ENCODE measurements around the gene IRF3. TPM values are rescaled to one million over a fixed set of nuclear protein-coding genes. Genes with fewer than 3 reads are reported as not detected.
"Not testable (repeated sequence)": the region's sequence is repeated elsewhere in the genome, so short reads cannot be mapped to it uniquely, and the experiment has no call there.

The IRF3 gene
- total RNA-seq, 2 donors from 2014 or later = 135 to 141 TPM

DNA sequence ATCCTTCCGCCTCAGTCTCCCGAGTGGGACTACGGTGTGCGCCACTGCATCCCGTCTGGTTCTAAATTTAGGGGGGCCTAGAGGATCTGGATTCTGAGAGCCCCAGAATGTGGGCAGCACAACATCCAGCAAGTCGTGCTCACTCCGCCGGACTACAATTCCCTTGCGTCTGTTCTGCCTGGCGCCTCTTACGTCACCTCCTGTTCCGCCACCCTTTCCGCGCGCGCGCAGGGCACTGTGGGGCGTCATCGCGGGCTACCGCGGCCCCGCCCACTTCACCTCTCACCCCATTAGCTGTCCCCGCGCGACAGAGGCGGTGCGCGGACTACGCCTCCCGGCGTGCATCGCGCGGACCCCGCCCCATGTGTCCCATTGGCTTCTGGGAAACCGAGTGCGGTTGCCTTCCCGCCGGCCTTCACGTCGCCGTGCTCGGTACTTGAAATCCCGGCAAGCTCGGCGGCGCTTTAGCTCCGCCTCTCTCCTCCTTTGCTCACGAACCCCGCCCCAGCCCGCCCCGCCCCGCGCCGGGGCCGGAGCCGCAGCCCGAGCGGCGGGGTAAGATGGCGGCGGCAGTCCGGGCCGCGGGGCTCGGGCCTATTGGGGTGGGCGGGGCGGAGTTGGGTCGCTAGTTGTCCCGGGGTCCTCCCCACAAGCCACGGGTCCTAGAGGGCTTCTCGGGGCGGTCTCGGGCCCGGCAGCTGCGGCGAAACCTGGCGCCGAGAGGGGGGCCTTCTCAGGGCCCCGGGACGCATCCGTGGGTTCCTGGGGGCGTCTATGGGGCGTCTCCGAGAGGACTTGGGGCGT is 23.8 kb downstream of the IRF3 start, which contains the start of gene SCAF1:
Gene SCAF1, plus strand, starts transcription at position 522 of the 804 bp plus-strand sequence. CDS start 2,818 bp downstream, outside the sequence.
- ATAC-seq (replicated peaks in 1 of 2) (peak; percentile 73 to 75), DNase-seq (peak; percentile 100)
- peak within 1 kb of the TSS; percentile 99 to 100 for H3K4me3 Mint-ChIP-seq
- peaks cover 6% of the 10 kb centered on the region for H3K27me3 Mint-ChIP-seq (ENCODE audit: low read depth)
- peaks cover 71% of the 10 kb centered on the region for H3K4me1 Mint-ChIP-seq (ENCODE audit: low read depth)
- peak within 1 kb of the TSS; percentile 99 for H3K27ac Mint-ChIP-seq
- no peaks in the 10 kb centered on the region for H3K9me3 Mint-ChIP-seq
- H3K36me3 Mint-ChIP-seq (ENCODE audit: insufficient read depth in 2 of 2) = peaks cover 1 to 7% of the 10 kb centered on the region in 2 donors

DNA sequence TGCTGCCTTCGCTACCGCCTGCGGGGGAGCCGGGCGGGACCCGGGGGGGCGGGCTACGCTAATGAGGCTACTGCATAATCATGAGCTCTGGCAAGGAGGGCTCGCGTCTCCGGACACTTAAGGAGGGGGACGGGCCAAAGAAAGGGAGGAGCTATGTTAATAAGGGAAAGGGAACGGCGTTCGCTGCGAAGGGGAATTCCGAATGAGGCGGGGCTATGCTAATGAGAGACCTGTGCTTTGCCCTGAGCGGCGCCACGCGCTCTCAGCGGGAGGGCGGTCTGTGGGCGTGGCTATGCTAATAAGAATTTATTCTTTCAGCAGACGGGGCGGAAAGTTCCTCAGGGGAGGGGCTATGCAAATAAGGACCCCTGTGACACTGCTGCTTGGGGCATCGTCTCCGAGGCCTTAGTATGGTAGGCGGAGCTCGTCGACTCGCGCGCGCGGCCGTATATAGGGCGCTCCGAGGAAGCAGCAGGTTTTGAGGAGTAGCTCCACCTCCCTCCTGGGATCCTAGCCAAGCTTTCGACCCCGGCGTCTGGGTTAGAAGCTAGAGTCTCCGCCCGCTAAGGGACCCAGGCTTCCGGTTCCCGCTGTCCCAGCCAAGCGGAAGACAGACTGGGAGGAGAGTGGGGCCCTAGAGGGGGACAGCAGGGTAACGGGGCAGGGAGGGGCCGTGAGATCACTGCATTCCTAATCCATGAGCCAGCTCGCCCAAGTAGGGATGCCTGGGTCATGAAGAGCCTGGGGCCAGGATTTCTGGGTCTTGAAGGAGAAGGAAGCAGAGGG is 25.4 kb downstream of the IRF3 start, which contains the start of gene RRAS:
Gene RRAS, minus strand, starts transcription at position 31 of the 786 bp plus-strand sequence. CDS start 45 bp downstream, outside the sequence.
- DNase-seq (peak; percentile 100), ATAC-seq (replicated peaks in 1 of 2) (peak; percentile 67 to 70)
- Mint-ChIP-seq H3K36me3 (ENCODE audit: insufficient read depth in 2 of 2) (peaks cover 1 to 2% of the 10 kb centered on the region in 2 donors), H3K9me3 (no peaks in the 10 kb centered on the region), H3K4me1 (ENCODE audit: low read depth) (peaks cover 64% of the 10 kb centered on the region), H3K27me3 (ENCODE audit: low read depth) (peaks cover 6% of the 10 kb centered on the region), H3K27ac (peak within 1 kb of the TSS; percentile 82), H3K4me3 (peak within 1 kb of the TSS; percentile 99 to 100)

GRCh38 chr19:49639401-49640112 is 26.1 kb downstream of the IRF3 start:
- no peak for DNase-seq
- Mint-ChIP-seq H3K4me1 (ENCODE audit: low read depth) (peaks cover 62% of the 10 kb centered on the region), H3K4me3 (peak overlapping the region; percentile 99 to 100)

GRCh38 chr19:49637821-49638738 is 27.6 kb downstream of the IRF3 start:
- Mint-ChIP-seq H3K4me1 (ENCODE audit: low read depth) (peaks cover 47% of the 10 kb centered on the region), H3K36me3 (ENCODE audit: insufficient read depth in 2 of 2) (peaks cover 0 to 1% of the 10 kb centered on the region in 2 donors), H3K27ac (peak overlapping the region; percentile 27)

More at GRCh38 chr19:49639401-49640112, 26.1 kb downstream of the IRF3 start:
- Mint-ChIP-seq H3K9me3 (no peaks in the 10 kb centered on the region), H3K27ac (no peak overlapping the region), H3K36me3 (ENCODE audit: insufficient read depth in 2 of 2) (peaks cover 1 to 2% of the 10 kb centered on the region in 2 donors), H3K27me3 (ENCODE audit: low read depth) (peaks cover 6% of the 10 kb centered on the region)
- ATAC-seq (replicated peaks in 1 of 2) = no peak

DNA sequence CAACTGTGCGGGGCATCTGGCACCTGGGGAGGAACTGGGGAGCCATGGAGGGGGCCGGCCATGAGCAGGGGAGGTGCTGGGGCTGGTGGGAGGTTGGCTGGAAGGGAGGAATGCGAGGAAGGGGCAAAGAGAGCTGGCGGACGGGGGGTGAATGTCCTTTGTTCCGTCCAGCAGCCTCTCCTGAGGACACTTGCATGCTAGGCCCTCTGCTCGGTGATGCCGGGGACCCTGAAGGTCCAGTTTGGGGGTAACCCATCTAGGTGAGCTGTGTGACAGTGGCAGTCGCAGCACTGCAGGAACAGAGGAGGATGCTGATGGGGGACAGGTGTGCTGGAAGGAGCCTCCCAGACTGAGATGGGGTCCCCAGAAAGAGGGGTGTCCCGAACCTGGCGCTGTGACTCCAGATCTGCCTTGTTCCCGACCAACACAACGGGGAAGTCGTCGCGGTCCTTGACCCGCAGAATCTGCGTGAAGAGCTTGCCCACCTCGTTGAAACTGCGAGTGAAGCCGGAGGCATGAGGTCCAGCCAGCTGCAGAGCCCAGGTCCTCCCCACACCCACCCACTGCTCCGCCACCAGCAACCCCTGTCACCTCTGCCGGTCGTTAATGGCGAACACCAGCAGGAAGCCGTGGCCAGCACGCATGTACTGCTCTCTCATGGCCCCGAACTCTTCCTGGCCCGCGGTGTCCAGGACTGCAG is 29.3 kb downstream of the IRF3 start:
- no peak overlapping the region for H3K4me3 Mint-ChIP-seq
- DNase-seq (no peak), ATAC-seq (replicated peaks in 1 of 2) (no peak)
- peaks cover 41% of the 10 kb centered on the region for H3K4me1 Mint-ChIP-seq (ENCODE audit: low read depth)
- H3K27me3 Mint-ChIP-seq (ENCODE audit: low read depth) = peaks cover 6% of the 10 kb centered on the region
- no peak overlapping the region for H3K27ac Mint-ChIP-seq
- peaks cover 0 to 1% of the 10 kb centered on the region in 2 donors for H3K36me3 Mint-ChIP-seq (ENCODE audit: insufficient read depth in 2 of 2)
- H3K9me3 Mint-ChIP-seq = no peaks in the 10 kb centered on the region

More at GRCh38 chr19:49637821-49638738, 27.6 kb downstream of the IRF3 start:
- ATAC-seq (replicated peaks in 1 of 2) (no peak), DNase-seq (peak in 1 of 2 donors; percentile 14)
- Mint-ChIP-seq H3K4me3 (peak overlapping the region; percentile 70 to 100), H3K27me3 (ENCODE audit: low read depth) (peaks cover 6% of the 10 kb centered on the region), H3K9me3 (no peaks in the 10 kb centered on the region)

DNA sequence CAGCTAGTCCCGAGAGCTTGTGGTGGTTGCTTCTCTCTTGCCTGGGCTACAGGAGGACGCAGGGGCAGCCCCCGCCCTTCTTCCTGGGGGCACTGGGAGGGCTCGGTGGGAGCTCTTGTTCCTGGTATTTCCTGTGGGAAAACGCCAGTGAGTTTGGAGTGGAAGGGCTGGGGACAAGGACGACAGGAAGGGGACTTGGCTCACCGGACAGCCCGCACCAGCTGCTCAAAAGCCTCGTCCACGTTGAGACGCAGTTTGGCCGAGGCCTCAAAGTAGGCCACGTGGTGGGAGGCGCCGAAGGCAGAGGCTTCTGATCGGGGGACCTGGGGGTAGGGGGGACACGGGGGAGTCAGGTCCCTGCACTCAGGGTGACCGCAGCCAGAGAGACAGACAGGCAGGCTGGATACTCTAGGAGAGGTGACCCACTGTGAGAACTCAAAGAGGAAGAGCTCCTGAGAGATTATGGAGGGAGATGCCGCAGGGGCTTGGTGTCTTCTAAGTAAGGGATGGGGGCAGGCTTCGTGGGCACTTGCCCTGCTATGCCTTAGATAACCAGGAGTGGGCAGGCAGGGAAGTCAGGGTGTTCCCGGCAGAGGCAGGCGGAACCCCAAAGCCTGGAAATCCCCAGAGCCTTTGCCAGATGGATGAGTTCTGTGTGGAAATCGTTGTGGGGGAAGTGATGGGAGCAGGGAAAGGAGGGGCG is 30.0 kb downstream of the IRF3 start:
- H3K4me3 Mint-ChIP-seq = no peak overlapping the region
- peaks cover 0 to under 1% of the 10 kb centered on the region in 2 donors for H3K36me3 Mint-ChIP-seq (ENCODE audit: insufficient read depth in 2 of 2)
- peaks cover 6% of the 10 kb centered on the region for H3K27me3 Mint-ChIP-seq (ENCODE audit: low read depth)
- H3K9me3 Mint-ChIP-seq = no peaks in the 10 kb centered on the region
- H3K4me1 Mint-ChIP-seq (ENCODE audit: low read depth) = peaks cover 37% of the 10 kb centered on the region
- no peak for DNase-seq
- H3K27ac Mint-ChIP-seq = no peak overlapping the region
- no peak for ATAC-seq (replicated peaks in 1 of 2)

DNA sequence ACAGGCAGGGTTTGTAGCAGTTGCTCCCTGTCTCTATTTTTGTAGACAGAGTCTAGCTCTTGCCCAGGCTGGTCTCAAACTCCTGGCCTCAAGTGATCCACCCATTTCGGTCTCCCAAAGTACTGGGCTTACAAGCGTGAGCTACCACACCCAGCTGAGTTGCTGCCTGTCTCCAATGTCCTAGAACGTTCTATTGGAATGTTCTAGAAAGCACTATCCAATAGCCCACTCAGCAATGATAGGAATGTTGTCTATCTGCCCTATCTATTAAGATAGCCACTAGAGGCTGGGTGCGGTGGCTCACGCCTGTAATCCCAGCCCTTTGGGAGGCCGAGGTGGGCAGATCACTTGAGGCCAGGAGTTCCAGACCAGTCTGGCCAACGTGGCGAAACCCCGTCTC is 32.4 kb downstream of the IRF3 start:
- H3K27me3 Mint-ChIP-seq (ENCODE audit: low read depth); H3K4me3 Mint-ChIP-seq; ATAC-seq (replicated peaks in 1 of 2); DNase-seq; H3K36me3 Mint-ChIP-seq (ENCODE audit: insufficient read depth in 2 of 2); H3K27ac Mint-ChIP-seq; H3K9me3 Mint-ChIP-seq: not testable (repeated sequence)
- H3K4me1 Mint-ChIP-seq (ENCODE audit: low read depth) = peaks cover 18% of the 10 kb centered on the region

- ATAC-seq (replicated peaks in 1 of 2) (no peak), DNase-seq (no peak)
- no peak overlapping the region for H3K4me3 Mint-ChIP-seq
- H3K9me3 Mint-ChIP-seq = no peaks in the 10 kb centered on the region
- peaks cover 0 to 5% of the 10 kb centered on the region in 2 donors for H3K36me3 Mint-ChIP-seq (ENCODE audit: insufficient read depth in 2 of 2)
- no peak overlapping the region for H3K27ac Mint-ChIP-seq
- peaks cover 11% of the 10 kb centered on the region for H3K4me1 Mint-ChIP-seq (ENCODE audit: low read depth)
- no peaks in the 10 kb centered on the region for H3K27me3 Mint-ChIP-seq (ENCODE audit: low read depth)
Measured at GRCh38 chr19:49632576-49632975, 33.1 kb downstream of the IRF3 start.

GRCh38 chr19:49631610-49632192 is 34.0 kb downstream of the IRF3 start:
- no peak overlapping the region for H3K4me3 Mint-ChIP-seq
- DNase-seq (no peak), ATAC-seq (replicated peaks in 1 of 2) (no peak)
- H3K27ac Mint-ChIP-seq = no peak overlapping the region
- no peaks in the 10 kb centered on the region for H3K9me3 Mint-ChIP-seq
- peaks cover 10% of the 10 kb centered on the region for H3K4me1 Mint-ChIP-seq (ENCODE audit: low read depth)
- H3K36me3 Mint-ChIP-seq (ENCODE audit: insufficient read depth in 2 of 2) = peaks cover 0 to 8% of the 10 kb centered on the region in 2 donors
- no peaks in the 10 kb centered on the region for H3K27me3 Mint-ChIP-seq (ENCODE audit: low read depth)

GRCh38 chr19:49631014-49631588 is 34.6 kb downstream of the IRF3 start:
- Mint-ChIP-seq H3K4me3 (no peak overlapping the region), H3K27me3 (ENCODE audit: low read depth) (no peaks in the 10 kb centered on the region), H3K36me3 (ENCODE audit: insufficient read depth in 2 of 2) (peaks cover 0 to 9% of the 10 kb centered on the region in 2 donors), H3K4me1 (ENCODE audit: low read depth) (peaks cover 9% of the 10 kb centered on the region), H3K27ac (no peak overlapping the region), H3K9me3 (no peaks in the 10 kb centered on the region)
- ATAC-seq (replicated peaks in 1 of 2) = no peak
- no peak for DNase-seq

Measured in activated T-cell treated with anti-CD3 and anti-CD28 coated beads, Interleukin-2, amount 50 U/mL, for 72 hours (primary cell).